ENCODE measurements around the gene MMP24OS.
"Not testable (repeated sequence)": the region's sequence is repeated elsewhere in the genome, so short reads cannot be mapped to it uniquely, and the experiment has no call there.

Gene MMP24OS

DNA sequence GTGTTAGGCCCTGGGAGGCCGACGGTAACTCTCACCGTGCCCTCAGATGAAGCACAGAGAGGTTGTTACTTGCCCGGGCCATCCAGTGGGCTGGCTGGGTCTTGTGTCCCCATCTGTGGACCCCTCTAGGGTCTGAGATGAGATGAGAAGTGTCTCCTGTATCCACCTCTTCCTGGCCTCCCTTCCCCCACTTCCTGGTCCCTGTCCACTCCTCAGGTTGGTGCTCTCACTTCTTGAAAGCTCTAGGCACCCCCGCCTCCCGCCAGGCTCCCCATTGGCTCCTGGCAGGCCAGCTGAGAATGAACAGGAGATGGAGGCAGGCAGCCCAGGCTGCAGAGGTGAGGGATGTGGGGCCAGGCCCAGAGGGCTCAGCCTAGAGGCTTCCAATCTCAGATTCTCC, 1.5 kb downstream of the MMP24OS start:
- in situ Hi-C loops (cut with HindIII; ENCODE audit: low sequenced_read_pairs), result no loop called here

GRCh38 chr20:35275741-35276251, 2.1 kb downstream of the MMP24OS start:
- in situ Hi-C loops (cut with HindIII; ENCODE audit: low sequenced_read_pairs), result no loop called here

- in situ Hi-C loops (cut with HindIII; ENCODE audit: low sequenced_read_pairs), result no loop called here
Observed at GRCh38 chr20:35274172-35275092, 3.5 kb downstream of the MMP24OS start.

DNA sequence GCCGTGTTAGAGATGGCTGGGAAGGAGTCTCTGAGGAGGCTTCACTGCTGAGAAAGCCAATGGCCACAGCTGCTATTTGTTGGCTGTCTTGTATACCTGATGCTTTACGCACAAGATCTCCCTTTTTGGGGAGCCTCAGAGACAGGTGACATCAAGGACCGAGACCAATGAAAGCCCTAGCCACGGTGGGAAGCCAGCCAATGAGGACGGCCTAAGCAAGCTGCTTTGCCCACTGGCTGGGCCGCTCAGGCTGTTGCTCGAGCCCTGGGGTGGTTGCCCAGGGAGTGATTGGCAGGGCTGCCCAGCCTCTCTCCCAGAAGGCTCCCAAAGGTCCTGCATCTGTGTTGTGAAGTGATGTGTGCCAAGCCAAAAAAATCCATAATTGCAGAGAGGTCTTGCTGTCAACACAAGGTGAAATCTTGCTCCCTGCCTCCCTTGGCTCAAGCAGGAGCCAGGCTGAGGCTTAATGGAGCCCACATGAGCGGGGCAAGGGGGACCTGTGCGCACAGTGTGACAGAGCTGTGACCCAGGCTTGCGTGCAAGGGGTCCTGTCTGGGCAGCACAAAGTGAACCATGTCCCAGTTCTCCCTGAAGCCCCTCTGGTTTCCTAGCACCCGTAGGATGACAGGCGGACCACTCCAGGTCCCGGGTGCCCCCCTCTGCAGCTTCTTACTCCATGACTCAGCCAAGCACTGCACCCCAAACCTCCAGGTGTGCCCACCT, 4.3 kb downstream of the MMP24OS start:
- in situ Hi-C loops (cut with HindIII; ENCODE audit: low sequenced_read_pairs), result no loop called here

DNA sequence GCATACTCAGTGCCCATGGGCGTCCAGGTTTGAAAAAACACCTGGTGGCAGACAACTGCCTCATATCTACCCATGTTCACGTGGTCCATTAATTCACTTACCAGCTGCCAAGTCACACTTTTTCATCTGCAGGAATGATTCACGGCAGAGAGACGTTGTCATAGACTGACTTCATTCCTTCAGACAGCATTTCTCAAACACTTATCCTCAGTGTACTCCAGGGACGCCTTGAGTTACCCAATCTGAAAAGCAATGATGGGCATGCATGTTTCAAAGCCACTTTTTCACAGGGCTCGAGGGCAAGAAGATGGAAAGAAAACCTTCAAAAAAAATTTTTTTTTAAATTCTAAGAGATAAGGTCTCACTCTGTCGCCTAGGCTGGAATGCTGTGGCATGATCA, 6.0 kb downstream of the MMP24OS start:
- in situ Hi-C loops (cut with HindIII; ENCODE audit: low sequenced_read_pairs), result no loop called here

DNA sequence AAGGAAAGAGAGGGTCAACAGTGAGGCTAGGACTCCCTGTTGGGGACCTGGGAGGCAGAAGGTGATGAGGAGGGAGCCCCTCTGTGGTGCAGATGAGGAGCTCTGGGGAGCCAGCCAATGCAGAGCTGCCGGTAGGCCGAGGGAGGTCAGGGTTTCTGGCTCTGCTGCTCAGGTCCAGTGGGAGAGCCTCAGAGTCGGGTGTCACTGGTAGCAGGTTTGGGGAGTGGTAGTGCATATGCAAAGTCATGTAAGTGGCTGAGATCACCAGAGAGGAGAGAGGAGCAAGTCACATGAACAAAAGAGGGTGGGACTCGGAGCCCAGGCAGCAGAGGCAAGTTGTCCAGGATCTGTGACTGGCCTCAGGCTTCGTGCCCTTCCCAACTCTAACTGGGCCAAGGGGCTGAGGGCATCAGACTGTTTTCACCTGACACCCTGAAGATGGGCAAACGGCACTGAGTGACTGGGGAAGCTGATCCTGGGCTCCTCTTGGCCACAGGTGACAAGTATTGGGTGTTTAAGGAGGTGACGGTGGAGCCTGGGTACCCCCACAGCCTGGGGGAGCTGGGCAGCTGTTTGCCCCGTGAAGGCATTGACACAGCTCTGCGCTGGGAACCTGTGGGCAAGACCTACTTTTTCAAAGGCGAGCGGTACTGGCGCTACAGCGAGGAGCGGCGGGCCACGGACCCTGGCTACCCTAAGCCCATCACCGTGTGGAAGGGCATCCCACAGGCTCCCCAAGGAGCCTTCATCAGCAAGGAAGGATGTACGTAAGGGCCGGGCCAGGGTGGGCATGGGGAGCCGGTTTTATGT, 6.6 kb downstream of the MMP24OS start:
- in situ Hi-C loops (cut with HindIII; ENCODE audit: low sequenced_read_pairs), result no loop called here

DNA sequence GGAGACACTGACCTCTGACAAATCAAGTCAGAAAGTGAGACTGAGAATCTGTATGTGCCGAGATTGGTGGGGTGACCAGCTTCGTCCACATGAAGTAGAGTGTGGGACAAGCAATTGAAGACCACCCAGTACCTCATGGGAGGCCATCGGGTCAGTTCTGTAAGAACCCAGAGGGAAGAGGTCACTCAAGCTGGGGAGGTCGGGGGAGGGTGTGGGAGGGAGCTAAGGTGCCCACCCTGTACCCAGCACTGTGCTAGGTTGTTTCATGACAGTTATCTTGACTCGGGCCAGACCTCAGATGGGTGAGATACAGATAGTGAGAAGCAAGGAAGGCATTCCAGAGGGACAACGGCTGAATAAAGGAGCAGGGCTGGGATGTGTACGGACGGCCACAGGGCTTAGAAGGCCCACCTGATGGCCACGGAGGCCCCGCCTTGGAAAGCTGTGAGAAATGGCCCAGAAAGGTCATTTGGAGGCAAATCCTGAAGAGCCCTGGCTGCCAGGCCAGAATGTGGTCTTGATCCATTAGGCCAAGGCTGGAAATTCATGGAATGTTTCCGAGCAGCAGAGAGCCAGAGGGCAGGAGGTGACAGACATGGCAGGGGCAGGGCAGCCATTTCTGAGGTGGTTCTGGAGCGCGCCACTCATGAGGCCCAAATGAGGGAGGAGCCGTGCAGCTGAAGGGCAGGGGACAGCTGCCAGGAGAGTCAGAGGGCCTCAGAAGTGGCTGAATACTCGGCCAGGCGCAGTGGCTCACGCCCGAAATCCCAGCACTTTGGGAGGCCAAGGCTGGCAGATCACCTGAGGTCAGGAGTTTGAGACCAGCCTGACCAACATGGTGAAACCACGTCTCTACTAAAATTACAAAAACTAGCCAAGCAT, 7.7 kb downstream of the MMP24OS start:
- in situ Hi-C loops (cut with HindIII; ENCODE audit: low sequenced_read_pairs), result no loop called here

DNA sequence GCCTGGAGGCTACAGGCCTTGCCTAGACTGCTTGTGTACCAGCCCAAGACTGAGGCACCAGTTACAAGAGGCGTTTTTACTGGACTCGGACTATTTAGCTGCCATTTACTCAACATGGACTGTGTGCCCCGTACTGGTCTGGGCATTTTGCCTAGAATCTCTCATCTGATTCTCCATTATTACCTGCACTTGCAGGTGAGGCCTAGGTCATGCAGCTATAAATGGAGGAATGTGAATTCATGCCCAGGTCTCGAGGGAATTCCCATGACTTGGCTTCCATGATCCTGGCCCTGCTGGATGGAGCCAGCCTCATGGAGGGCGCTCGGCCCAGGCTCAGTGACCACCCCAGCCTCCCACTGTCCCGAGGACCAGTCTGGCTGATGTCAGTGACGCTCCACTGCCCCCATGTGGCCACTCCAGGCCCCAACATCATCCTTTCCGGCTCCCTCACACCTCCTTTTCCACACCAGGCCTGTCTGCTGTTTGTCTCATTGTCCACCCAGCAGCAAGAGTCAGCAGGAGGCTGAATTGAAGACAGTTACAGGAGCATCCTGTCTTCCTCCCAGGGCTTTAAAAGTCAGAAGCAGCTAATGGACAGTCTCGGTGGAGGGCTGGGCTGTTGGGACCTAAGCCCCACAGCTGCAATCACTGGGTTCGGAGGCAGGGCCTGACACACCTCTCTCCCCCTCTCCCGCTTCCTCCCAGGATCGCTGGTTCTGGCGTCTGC, 8.7 kb downstream of the MMP24OS start:
- in situ Hi-C loops (cut with HindIII; ENCODE audit: low sequenced_read_pairs), result no loop called here

DNA sequence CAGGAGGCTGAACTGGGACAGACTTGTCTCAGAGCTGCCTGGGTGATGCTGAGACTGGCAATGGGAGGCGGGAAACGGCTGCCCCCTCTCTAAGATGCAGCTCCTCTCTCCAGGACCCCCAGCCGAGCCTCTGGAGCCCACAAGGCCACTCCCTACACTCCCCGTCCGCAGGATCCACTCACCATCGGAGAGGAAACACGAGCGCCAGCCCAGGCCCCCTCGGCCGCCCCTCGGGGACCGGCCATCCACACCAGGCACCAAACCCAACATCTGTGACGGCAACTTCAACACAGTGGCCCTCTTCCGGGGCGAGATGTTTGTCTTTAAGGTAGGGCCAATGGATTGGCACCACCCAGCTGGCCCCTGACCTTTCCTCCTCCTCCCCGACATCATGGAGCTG, 10.8 kb downstream of the MMP24OS start:
- in situ Hi-C loops (cut with HindIII; ENCODE audit: low sequenced_read_pairs), result no loop called here

GRCh38 chr20:35264755-35265154, 13.2 kb downstream of the MMP24OS start:
- in situ Hi-C loops (cut with HindIII; ENCODE audit: low sequenced_read_pairs), result no loop called here

- in situ Hi-C loops (cut with HindIII; ENCODE audit: low sequenced_read_pairs), result no loop called here
Observed at GRCh38 chr20:35263532-35264341, 14.2 kb downstream of the MMP24OS start.

- in situ Hi-C loops (cut with HindIII; ENCODE audit: low sequenced_read_pairs), result not testable (repeated sequence)
Observed at GRCh38 chr20:35262731-35263531, 15.0 kb downstream of the MMP24OS start.

DNA sequence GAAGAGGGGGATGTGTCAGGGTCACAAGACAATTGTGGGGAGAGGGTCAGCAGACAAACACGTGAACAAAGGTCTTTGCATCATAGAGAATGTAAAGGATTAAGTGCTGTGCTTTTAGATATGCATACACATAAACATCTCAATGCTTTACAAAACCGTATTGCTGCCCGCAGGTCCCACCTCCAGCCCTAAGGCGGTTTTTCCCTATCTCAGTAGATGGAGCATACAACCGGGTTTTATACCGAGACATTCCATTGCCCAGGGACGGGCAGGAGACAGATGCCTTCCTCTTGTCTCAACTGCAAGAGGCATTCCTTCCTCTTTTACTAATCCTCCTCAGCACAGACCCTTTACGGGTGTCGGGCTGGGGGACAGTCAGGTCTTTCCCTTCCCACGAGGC, 15.6 kb downstream of the MMP24OS start:
- in situ Hi-C loops (cut with HindIII; ENCODE audit: low sequenced_read_pairs), result not testable (repeated sequence)

- in situ Hi-C loops (cut with HindIII; ENCODE audit: low sequenced_read_pairs), result no loop called here
Observed at GRCh38 chr20:35260426-35260825, 17.5 kb downstream of the MMP24OS start.

DNA sequence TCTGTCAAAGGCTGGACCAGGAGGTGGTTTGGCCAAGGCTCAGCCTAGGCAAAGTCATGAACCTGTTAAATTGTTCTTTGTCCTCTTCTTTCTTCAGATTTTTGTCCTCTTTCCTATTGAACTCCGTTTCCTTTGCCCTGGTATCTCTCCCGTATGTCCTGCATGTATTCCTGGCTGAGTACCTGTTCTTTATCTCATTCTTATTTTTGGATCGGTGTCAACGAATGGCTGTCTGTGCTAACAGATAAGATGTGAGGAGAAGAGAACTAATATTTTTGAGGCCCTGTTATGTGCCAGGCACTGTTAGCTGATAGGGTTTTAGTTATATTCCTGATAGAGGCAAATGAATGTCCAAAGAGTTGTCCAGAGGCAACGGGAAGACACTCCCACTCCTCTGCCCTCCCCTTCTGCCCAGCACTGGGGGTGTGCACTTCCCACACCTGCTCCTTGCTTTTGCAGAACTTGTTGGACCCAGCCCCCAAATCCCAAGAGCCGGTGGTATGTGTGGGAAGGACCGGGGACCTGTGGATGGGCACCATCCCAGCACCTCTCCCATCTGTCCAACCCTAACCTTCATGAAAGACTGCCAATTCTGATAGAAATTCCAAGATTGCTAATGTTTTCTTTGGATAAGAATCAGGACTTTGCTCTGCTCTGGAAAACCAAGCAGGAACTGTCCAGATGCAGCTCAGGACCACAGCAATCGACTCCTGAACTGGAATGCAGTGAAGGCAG, 20.6 kb downstream of the MMP24OS start:
- in situ Hi-C loops (cut with HindIII; ENCODE audit: low sequenced_read_pairs), result loop anchor here (5.0 kb wide), 2 partner anchors 65 to 340 kb away; no protein-coding TSS in a partner anchor

DNA sequence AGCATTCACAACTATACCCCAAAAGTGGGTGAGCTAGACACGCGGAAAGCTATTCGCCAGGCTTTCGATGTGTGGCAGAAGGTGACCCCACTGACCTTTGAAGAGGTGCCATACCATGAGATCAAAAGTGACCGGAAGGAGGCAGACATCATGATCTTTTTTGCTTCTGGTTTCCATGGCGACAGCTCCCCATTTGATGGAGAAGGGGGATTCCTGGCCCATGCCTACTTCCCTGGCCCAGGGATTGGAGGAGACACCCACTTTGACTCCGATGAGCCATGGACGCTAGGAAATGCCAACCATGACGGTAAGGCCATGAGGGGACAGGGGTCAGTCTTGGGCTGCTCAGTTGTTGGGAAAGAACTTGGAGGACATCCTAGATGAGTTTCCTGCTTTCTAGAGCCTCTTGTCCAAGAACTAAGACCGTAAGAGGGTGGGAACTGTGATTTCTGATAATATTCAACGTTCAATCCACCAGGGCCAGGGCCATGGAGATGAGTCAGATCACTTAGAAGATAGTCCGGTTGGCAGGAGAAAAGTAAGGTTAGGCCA, 23.4 kb downstream of the MMP24OS start:
- in situ Hi-C loops (cut with HindIII; ENCODE audit: low sequenced_read_pairs), result no loop called here

GRCh38 chr20:35253010-35253409, 24.9 kb downstream of the MMP24OS start:
- in situ Hi-C loops (cut with HindIII; ENCODE audit: low sequenced_read_pairs), result no loop called here
